HepG2 (cell line): Measurements from ENCODE around the gene MYOM1. TPM values are rescaled to one million over a fixed set of nuclear protein-coding genes. Genes with fewer than 3 reads are reported as not detected.

ENCODE experiments used
- FOXK2 ChIP-seq: fragments of 450-650 bp; IDR thresholded peaks from 2 replicates; pipeline ENCODE4 v1.6.1; 2016
- KAT2B ChIP-seq: fragments of 150-350 bp; IDR thresholded peaks from 2 replicates; pipeline ENCODE4 v1.6.1; 2014; ENCODE audit warnings: low read depth, low read length, borderline replicate concordance
- MEIS1 ChIP-seq: sonication (generic); formaldehyde crosslinking; IDR thresholded peaks from 2 replicates; pipeline ENCODE4 v1.9.0; 2021; ENCODE audit warnings: mild to moderate bottlenecking, missing genetic modification reagents, moderate library complexity, borderline replicate concordance
- RORA ChIP-seq: sonication (generic); formaldehyde crosslinking; IDR thresholded peaks from 2 replicates; pipeline ENCODE4 v1.5.0; 2020; ENCODE audit warnings: mild to moderate bottlenecking, missing genetic modification reagents, moderate library complexity
- SMARCE1 ChIP-seq: fragments of 450-650 bp; IDR thresholded peaks from 2 replicates; pipeline ENCODE4 v1.6.1; 2017; ENCODE audit warnings: borderline replicate concordance
- SRSF1 ChIP-seq: fragments of 200-400 bp; formaldehyde crosslinking; optimal IDR thresholded peaks from 2 replicates; pipeline ENCODE3; 2017; ENCODE audit warnings: mild to moderate bottlenecking, low read depth, low read length, moderate library complexity
- TGIF2 ChIP-seq: IDR thresholded peaks from 2 replicates; pipeline ENCODE4 v1.6.1; 2016; ENCODE audit warnings: control low read depth, missing compliant biosample characterization
- ZFP90 ChIP-seq: sonication (generic); formaldehyde crosslinking; IDR thresholded peaks from 2 replicates; pipeline ENCODE4 v1.8.0; 2022; ENCODE audit warnings: missing genetic modification reagents, mild to moderate bottlenecking, inconsistent platforms, borderline replicate concordance
- ZNF296 ChIP-seq: sonication (generic); formaldehyde crosslinking; conservative IDR thresholded peaks from 2 replicates; pipeline ENCODE4 v1.5.0; 2020; ENCODE audit warnings: mild to moderate bottlenecking, missing genetic modification reagents
- ZNF335 ChIP-seq: sonication (generic); formaldehyde crosslinking; IDR thresholded peaks from 2 replicates; pipeline ENCODE4 v1.4.0; 2020; ENCODE audit warnings: missing genetic modification reagents
- ZNF343 ChIP-seq: sonication (generic); formaldehyde crosslinking; IDR thresholded peaks from 2 replicates; pipeline ENCODE4 v1.4.0; 2020; ENCODE audit warnings: mild to moderate bottlenecking, missing genetic modification reagents
- ZNF737 ChIP-seq: sonication (generic); formaldehyde crosslinking; IDR thresholded peaks from 2 replicates; pipeline ENCODE4 v1.5.0; 2020; ENCODE audit warnings: missing genetic modification reagents, mild to moderate bottlenecking, borderline replicate concordance
- polyA plus RNA-seq, 8 experiments: library from polyadenylated mRNA; depleted of rRNA in 3 of 8; stranded (reverse) in 7 of 8; unstranded in 1 of 8; fragments of >200 nt; fragmentation: Illumina TruSeq in 4 of 8; extraction: Trizol in 4 of 8; gene quantifications; 2 replicates each; pipeline versions ENCODE4 v1.2.1 to v1.2.3, GENCODE V29; 2011 to 2016; ENCODE audit warnings: low read depth in 4 of 8, missing spikeins in 1 of 8, mixed read lengths in 1 of 8; ENCODE audit not compliant: insufficient read depth in 1 of 8
- total RNA-seq, 5 experiments: library from RNA; depleted of rRNA; stranded (reverse); fragments of >200 nt; fragmentation: Illumina TruSeq; extraction: Trizol; gene quantifications; 2 replicates each; pipeline ENCODE4 v1.2.3, GENCODE V29; 2016; ENCODE audit warnings: low read depth in 1 of 5
- TF ChIP-seq, protein P1 (sequence below): sonication (generic); formaldehyde crosslinking; IDR thresholded peaks from 2 replicates; pipeline ENCODE4 v1.9.0; 2022; ENCODE audit warnings: missing genetic modification reagents, mild to moderate bottlenecking, borderline replicate concordance
- TF ChIP-seq, protein P2 (sequence below): sonication (generic); formaldehyde crosslinking; IDR thresholded peaks from 2 replicates; pipeline ENCODE4 v1.4.0; 2020; ENCODE audit warnings: missing genetic modification reagents
- TF ChIP-seq, protein P3 (sequence below): IDR thresholded peaks from 2 replicates; pipeline ENCODE4 v1.6.1; 2016
- TF ChIP-seq, protein P4 (sequence below): sonication (generic); formaldehyde crosslinking; IDR thresholded peaks from 2 replicates; pipeline ENCODE4 v1.5.0; 2020; ENCODE audit warnings: mild to moderate bottlenecking, missing genetic modification reagents, borderline replicate concordance

The MYOM1 gene
- total and polyA plus RNA-seq, 2 of the 13 experiments (the other 11 are each of a cell fraction or from before 2014, with no cell fraction given) = 0.46 to 0.98 TPM

DNA sequence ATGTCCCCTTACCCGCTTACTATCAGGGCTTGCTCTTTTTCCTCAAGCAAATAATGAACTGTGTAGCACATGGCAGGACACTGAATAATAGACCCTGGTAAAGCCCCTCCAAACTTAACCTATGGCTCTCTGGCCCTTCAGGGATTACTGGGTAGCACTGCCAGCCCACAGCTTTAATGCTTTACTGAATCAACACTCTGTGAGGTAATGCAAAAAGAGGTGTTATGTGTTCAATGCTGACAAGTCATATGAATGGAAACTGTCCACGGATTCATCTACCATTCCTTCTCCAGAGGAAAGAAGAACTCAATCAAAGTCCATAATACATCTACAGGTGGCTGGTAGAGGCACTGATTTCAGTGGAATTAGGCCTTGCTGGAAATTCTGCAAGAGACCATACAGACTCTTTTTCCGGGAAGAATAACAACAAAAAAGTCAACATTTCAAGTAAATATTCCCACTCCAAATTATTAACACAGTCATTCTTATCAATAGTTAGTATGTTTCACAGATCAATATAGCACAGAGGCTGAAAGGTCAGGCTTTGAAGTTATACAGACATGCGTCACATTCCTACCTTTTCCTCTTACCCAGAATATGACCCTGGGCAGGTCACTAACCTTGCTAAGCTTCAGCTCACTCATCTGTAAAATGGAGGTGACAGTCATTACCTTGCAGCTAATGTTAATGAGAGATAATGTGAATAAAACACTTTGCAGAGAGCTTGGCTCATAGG is 13.8 kb upstream of the MYOM1 start (continued):
- TF ChIP-seq, protein P1, sequence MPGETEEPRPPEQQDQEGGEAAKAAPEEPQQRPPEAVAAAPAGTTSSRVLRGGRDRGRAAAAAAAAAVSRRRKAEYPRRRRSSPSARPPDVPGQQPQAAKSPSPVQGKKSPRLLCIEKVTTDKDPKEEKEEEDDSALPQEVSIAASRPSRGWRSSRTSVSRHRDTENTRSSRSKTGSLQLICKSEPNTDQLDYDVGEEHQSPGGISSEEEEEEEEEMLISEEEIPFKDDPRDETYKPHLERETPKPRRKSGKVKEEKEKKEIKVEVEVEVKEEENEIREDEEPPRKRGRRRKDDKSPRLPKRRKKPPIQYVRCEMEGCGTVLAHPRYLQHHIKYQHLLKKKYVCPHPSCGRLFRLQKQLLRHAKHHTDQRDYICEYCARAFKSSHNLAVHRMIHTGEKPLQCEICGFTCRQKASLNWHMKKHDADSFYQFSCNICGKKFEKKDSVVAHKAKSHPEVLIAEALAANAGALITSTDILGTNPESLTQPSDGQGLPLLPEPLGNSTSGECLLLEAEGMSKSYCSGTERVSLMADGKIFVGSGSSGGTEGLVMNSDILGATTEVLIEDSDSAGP (CRISPR knock-in tag) = peak; percentile 29; the same call in 1 of the 2 replicates
- TF ChIP-seq ZNF296 (CRISPR knock-in tag) (no peak), FOXK2 (peak; percentile 41; the same call in 1 of the 2 replicates), TGIF2 (CRISPR knock-in tag) (peak; percentile 56; the same call in 1 of the 2 replicates), SMARCE1 (no peak), ZFP90 (CRISPR knock-in tag) (0 out of 2 replicates have a peak, but pooled peaks have one; percentile 32), MEIS1 (CRISPR knock-in tag) (peak; percentile 77), SRSF1 (no peak), RORA (CRISPR knock-in tag) (0 out of 2 replicates have a peak, but pooled peaks have one; percentile 33), ZNF335 (no peak; the same call in 1 of the 2 replicates), ZNF737 (CRISPR knock-in tag) (no peak), KAT2B (peak; percentile 86), ZNF343 (no peak)
- TF ChIP-seq, protein P2, sequence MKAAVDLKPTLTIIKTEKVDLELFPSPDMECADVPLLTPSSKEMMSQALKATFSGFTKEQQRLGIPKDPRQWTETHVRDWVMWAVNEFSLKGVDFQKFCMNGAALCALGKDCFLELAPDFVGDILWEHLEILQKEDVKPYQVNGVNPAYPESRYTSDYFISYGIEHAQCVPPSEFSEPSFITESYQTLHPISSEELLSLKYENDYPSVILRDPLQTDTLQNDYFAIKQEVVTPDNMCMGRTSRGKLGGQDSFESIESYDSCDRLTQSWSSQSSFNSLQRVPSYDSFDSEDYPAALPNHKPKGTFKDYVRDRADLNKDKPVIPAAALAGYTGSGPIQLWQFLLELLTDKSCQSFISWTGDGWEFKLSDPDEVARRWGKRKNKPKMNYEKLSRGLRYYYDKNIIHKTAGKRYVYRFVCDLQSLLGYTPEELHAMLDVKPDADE (CRISPR knock-in tag) = no peak
- TF ChIP-seq, protein P3, sequence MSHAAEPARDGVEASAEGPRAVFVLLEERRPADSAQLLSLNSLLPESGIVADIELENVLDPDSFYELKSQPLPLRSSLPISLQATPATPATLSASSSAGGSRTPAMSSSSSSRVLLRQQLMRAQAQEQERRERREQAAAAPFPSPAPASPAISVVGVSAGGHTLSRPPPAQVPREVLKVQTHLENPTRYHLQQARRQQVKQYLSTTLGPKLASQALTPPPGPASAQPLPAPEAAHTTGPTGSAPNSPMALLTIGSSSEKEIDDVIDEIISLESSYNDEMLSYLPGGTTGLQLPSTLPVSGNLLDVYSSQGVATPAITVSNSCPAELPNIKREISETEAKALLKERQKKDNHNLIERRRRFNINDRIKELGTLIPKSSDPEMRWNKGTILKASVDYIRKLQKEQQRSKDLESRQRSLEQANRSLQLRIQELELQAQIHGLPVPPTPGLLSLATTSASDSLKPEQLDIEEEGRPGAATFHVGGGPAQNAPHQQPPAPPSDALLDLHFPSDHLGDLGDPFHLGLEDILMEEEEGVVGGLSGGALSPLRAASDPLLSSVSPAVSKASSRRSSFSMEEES (CRISPR knock-in tag) = peak; percentile 71; the same call in 1 of the 2 replicates
- TF ChIP-seq, protein P4, sequence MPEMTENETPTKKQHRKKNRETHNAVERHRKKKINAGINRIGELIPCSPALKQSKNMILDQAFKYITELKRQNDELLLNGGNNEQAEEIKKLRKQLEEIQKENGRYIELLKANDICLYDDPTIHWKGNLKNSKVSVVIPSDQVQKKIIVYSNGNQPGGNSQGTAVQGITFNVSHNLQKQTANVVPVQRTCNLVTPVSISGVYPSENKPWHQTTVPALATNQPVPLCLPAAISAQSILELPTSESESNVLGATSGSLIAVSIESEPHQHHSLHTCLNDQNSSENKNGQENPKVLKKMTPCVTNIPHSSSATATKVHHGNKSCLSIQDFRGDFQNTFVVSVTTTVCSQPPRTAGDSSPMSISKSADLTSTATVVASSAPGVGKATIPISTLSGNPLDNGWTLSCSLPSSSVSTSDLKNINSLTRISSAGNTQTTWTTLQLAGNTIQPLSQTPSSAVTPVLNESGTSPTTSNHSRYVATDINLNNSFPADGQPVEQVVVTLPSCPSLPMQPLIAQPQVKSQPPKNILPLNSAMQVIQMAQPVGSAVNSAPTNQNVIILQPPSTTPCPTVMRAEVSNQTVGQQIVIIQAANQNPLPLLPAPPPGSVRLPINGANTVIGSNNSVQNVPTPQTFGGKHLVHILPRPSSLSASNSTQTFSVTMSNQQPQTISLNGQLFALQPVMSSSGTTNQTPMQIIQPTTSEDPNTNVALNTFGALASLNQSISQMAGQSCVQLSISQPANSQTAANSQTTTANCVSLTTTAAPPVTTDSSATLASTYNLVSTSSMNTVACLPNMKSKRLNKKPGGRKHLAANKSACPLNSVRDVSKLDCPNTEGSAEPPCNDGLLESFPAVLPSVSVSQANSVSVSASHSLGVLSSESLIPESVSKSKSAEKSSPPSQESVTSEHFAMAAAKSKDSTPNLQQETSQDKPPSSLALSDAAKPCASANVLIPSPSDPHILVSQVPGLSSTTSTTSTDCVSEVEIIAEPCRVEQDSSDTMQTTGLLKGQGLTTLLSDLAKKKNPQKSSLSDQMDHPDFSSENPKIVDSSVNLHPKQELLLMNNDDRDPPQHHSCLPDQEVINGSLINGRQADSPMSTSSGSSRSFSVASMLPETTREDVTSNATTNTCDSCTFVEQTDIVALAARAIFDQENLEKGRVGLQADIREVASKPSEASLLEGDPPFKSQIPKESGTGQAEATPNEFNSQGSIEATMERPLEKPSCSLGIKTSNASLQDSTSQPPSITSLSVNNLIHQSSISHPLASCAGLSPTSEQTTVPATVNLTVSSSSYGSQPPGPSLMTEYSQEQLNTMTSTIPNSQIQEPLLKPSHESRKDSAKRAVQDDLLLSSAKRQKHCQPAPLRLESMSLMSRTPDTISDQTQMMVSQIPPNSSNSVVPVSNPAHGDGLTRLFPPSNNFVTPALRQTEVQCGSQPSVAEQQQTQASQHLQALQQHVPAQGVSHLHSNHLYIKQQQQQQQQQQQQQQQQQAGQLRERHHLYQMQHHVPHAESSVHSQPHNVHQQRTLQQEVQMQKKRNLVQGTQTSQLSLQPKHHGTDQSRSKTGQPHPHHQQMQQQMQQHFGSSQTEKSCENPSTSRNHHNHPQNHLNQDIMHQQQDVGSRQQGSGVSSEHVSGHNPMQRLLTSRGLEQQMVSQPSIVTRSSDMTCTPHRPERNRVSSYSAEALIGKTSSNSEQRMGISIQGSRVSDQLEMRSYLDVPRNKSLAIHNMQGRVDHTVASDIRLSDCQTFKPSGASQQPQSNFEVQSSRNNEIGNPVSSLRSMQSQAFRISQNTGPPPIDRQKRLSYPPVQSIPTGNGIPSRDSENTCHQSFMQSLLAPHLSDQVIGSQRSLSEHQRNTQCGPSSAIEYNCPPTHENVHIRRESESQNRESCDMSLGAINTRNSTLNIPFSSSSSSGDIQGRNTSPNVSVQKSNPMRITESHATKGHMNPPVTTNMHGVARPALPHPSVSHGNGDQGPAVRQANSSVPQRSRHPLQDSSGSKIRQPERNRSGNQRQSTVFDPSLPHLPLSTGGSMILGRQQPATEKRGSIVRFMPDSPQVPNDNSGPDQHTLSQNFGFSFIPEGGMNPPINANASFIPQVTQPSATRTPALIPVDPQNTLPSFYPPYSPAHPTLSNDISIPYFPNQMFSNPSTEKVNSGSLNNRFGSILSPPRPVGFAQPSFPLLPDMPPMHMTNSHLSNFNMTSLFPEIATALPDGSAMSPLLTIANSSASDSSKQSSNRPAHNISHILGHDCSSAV = no peak
